ENCODE measurements around the gene CHML. TPM values are rescaled to one million over a fixed set of nuclear protein-coding genes. Genes with fewer than 3 reads are reported as not detected.

Gene CHML, protein sequence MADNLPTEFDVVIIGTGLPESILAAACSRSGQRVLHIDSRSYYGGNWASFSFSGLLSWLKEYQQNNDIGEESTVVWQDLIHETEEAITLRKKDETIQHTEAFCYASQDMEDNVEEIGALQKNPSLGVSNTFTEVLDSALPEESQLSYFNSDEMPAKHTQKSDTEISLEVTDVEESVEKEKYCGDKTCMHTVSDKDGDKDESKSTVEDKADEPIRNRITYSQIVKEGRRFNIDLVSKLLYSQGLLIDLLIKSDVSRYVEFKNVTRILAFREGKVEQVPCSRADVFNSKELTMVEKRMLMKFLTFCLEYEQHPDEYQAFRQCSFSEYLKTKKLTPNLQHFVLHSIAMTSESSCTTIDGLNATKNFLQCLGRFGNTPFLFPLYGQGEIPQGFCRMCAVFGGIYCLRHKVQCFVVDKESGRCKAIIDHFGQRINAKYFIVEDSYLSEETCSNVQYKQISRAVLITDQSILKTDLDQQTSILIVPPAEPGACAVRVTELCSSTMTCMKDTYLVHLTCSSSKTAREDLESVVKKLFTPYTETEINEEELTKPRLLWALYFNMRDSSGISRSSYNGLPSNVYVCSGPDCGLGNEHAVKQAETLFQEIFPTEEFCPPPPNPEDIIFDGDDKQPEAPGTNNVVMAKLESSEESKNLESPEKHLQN
- total RNA-seq = 10 to 100 TPM in 2 of 5 donors, 1 to 10 TPM in 3; 2.3 to 26.4 (median 5.5) TPM
- polyA plus RNA-seq = 1 to 10 TPM; 1.1 to 1.7 (median 1.7) TPM
- long read RNA-seq, donor 1 = 0 reads
- long read RNA-seq, donor 2, full-length matches to known transcripts = 5 of 5 reads
- long read RNA-seq, donor 2, partial matches to known transcripts = 0 of 5 reads
- long read RNA-seq, donor 2, other reads (novel, unspliced or antisense) = 0 of 5 reads
- long read RNA-seq, donor 3, full-length matches to known transcripts = 4 of 4 reads
- long read RNA-seq, donor 3, partial matches to known transcripts = 0 of 4 reads
- long read RNA-seq, donor 3, other reads (novel, unspliced or antisense) = 0 of 4 reads
- long read RNA-seq, donor 4, full-length matches to known transcripts = 1 of 1 reads
- long read RNA-seq, donor 4, partial matches to known transcripts = 0 of 1 reads
- long read RNA-seq, donor 4, other reads (novel, unspliced or antisense) = 0 of 1 reads
- long read RNA-seq, donor 5, full-length matches to known transcripts = 7 of 7 reads
- long read RNA-seq, donor 5, partial matches to known transcripts = 0 of 7 reads
- long read RNA-seq, donor 5, other reads (novel, unspliced or antisense) = 0 of 7 reads
- long read RNA-seq, donor 6 = 0 reads
- long read RNA-seq, donor 7, full-length matches to known transcripts = 3 of 3 reads
- long read RNA-seq, donor 7, partial matches to known transcripts = 0 of 3 reads
- long read RNA-seq, donor 7, other reads (novel, unspliced or antisense) = 0 of 3 reads
- long read RNA-seq, donor 8 = 0 reads
- long read RNA-seq, donor 9, full-length matches to known transcripts = 1 of 1 reads
- long read RNA-seq, donor 9, partial matches to known transcripts = 0 of 1 reads
- long read RNA-seq, donor 9, other reads (novel, unspliced or antisense) = 0 of 1 reads
- long read RNA-seq, donor 10 = 0 reads

DNA sequence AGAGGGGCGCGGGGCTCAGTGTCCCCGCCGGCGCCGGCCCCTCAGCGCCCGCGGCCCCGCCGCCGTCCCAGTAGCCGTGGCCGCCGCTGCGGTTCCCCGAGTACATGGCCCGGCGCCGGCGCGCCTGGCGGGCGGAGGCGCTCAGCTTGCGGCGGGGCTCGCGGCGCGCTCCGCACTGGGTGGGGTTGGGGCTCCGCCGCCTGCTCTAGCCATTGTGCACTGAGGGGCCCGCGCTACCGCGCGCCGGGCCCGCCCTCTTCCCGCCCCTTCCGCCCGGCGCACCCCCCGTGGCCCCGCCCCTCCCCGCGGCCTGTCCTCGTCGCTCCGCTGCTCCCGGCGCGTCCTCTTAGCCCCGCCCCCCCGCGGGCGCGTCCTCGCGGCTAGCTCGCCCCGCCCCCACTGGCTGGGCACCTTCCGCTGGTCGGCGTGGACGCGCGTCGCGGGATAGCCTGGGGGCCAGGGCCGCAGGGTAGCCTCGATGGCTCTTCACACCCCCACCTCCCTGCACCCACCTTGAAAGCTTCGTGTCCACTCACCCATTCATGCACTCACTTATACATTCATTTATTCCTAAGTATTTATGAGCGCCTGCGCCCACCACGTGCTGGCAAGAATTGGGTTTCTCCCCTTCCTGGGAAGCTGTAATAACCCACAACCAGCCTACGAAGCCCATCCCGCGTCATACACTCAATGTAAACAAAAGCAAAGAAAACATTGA, at the start of gene CHML, which contains the start of gene OPN3:
Gene CHML (minus strand): TSS at position 221 of the 718 bp plus-strand sequence. CDS start 4,603 bp downstream, outside the sequence.
Gene OPN3 (minus strand): TSS at position 221 of the 718 bp plus-strand sequence. CDS start 115 bp downstream, at position 106.
- Histone ChIP-seq H3K36me3 (peaks cover 0 to 6% (median 5%) of the 10 kb centered on the region in 4 donors), H3K4me3 (peak within 1 kb of the TSS; percentile 63 to 84 (median 76)), H3K27ac (peak within 1 kb of the TSS; percentile 83 to 89 (median 84)), H3K4me1 (peaks cover 4 to 46% (median 29%) of the 10 kb centered on the region in 4 donors), H3K27me3 (no peaks in the 10 kb centered on the region), H3K9me3 (no peaks in the 10 kb centered on the region)
- WGBS, 5 donors = 4 to 49% (median 6%) methylated on average over 7 to 81 of the region's 81 CpGs
- TF ChIP-seq, protein P1, sequence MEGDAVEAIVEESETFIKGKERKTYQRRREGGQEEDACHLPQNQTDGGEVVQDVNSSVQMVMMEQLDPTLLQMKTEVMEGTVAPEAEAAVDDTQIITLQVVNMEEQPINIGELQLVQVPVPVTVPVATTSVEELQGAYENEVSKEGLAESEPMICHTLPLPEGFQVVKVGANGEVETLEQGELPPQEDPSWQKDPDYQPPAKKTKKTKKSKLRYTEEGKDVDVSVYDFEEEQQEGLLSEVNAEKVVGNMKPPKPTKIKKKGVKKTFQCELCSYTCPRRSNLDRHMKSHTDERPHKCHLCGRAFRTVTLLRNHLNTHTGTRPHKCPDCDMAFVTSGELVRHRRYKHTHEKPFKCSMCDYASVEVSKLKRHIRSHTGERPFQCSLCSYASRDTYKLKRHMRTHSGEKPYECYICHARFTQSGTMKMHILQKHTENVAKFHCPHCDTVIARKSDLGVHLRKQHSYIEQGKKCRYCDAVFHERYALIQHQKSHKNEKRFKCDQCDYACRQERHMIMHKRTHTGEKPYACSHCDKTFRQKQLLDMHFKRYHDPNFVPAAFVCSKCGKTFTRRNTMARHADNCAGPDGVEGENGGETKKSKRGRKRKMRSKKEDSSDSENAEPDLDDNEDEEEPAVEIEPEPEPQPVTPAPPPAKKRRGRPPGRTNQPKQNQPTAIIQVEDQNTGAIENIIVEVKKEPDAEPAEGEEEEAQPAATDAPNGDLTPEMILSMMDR (IDR thresholded peaks at IDR 0.05) = no peak
- peak in 2 of 3 donors; percentile 56 to 90 for TF ChIP-seq POLR2AphosphoS5 (IDR thresholded peaks at IDR 0.05)
- peak; percentile 96 to 98 for DNase-seq
- intact Hi-C loops (cut with DNase I; ENCODE audit: low total_unique reads) = no loop called here

DNA sequence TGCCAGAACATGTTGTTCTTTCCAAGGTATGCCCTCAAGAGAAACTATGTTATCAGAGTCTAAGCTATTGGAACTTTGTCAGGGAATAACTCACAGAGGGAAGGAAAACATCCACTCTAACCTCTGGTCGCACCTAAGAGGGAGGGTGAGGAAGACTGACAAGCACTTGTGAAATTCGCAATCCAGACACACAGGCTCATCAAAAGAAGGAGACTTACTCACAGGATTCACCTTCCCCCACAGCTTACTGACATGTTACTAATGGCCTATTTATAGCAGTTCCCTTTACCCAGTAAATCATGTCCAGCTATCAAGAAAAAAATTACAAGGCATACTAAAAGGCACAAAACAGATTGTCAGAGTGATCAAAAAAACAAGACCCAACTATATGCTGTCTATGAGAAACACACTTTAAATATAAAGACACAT, 48.8 kb upstream of the CHML start:
- WGBS, 5 donors = 20 to 30% (median 22%) methylated on average over 2 of the region's 2 CpGs
- intact Hi-C loops (cut with DNase I; ENCODE audit: low total_unique reads) = no loop called here
- TF ChIP-seq POLR2A (IDR thresholded peaks at IDR 0.05) = no peak
- no peak for TF ChIP-seq EP300 (IDR thresholded peaks at IDR 0.05)
- TF ChIP-seq, protein P1 (IDR thresholded peaks at IDR 0.05) = no peak
- TF ChIP-seq POLR2AphosphoS5 (IDR thresholded peaks at IDR 0.05) = peak in 2 of 3 donors; percentile 31 to 61
- Histone ChIP-seq H3K36me3 (no peaks in the 10 kb centered on the region), H3K9me3 (no peaks in the 10 kb centered on the region), H3K27ac (peak overlapping the region; percentile 27 to 68 (median 60)), H3K4me3 (no peak overlapping the region), H3K4me1 (peaks cover 0 to 8% (median 0%) of the 10 kb centered on the region in 4 donors), H3K27me3 (no peaks in the 10 kb centered on the region)
- no peak for DNase-seq

DNA sequence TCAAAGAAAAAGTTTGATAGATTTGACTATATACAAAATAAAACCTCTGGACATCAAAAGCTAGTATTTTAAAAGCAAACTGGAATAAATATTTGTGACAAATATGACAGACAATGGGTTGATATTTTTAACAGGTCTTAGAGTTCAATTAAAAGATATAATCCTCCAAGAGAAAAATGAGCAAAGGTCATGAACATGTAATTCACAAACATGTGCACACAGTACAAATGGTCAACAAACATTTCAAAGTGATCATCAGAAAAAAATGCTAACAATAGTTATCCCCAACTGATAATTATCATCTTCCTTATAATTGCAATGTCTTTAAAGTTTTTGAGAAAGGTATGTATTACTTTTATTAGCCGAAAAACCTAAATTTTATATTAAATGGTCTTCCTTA, 43.9 kb upstream of the CHML start:
- Histone ChIP-seq H3K4me1 (peaks cover 0 to 2% (median 0%) of the 10 kb centered on the region in 4 donors), H3K9me3 (no peaks in the 10 kb centered on the region), H3K36me3 (no peaks in the 10 kb centered on the region), H3K4me3 (no peak overlapping the region), H3K27me3 (no peaks in the 10 kb centered on the region), H3K27ac (no peak overlapping the region)
- no peak for TF ChIP-seq POLR2A (IDR thresholded peaks at IDR 0.05)
- no peak for TF ChIP-seq EP300 (IDR thresholded peaks at IDR 0.05)
- no peak for TF ChIP-seq POLR2AphosphoS5 (IDR thresholded peaks at IDR 0.05)
- TF ChIP-seq, protein P1 (IDR thresholded peaks at IDR 0.05) = no peak
- WGBS, 5 donors = 86 to 100% (median 96%) methylated on average over 1 of the region's 1 CpG
- DNase-seq = no peak
- intact Hi-C loops (cut with DNase I; ENCODE audit: low total_unique reads) = no loop called here
